Rectal smooth muscle tissue (tissue), 1 donor: ENCODE measurements around the gene KIF13A.

Experiments
- H3K27ac ChIP-seq: one replicate; pipeline ENCODE4 v1.7.0; 2013; ENCODE audit warnings: low read depth, low read length, inconsistent platforms
- H3K27me3 ChIP-seq: one replicate; pipeline ENCODE4 v1.7.0; 2013; ENCODE audit warnings: low read length; ENCODE audit not compliant: control insufficient read depth, insufficient read depth
- H3K36me3 ChIP-seq: one replicate; pipeline ENCODE4 v1.7.0; 2013; ENCODE audit warnings: low read length; ENCODE audit not compliant: control insufficient read depth, insufficient read depth
- H3K4me1 ChIP-seq: one replicate; pipeline ENCODE4 v1.7.0; 2013; ENCODE audit warnings: low read length; ENCODE audit not compliant: control insufficient read depth, insufficient read depth
- H3K4me3 ChIP-seq: one replicate; pipeline ENCODE4 v1.7.0; 2013; ENCODE audit warnings: low read length
- H3K9ac ChIP-seq: one replicate; pipeline ENCODE4 v1.7.0; 2013; ENCODE audit warnings: low read length

Gene KIF13A

DNA sequence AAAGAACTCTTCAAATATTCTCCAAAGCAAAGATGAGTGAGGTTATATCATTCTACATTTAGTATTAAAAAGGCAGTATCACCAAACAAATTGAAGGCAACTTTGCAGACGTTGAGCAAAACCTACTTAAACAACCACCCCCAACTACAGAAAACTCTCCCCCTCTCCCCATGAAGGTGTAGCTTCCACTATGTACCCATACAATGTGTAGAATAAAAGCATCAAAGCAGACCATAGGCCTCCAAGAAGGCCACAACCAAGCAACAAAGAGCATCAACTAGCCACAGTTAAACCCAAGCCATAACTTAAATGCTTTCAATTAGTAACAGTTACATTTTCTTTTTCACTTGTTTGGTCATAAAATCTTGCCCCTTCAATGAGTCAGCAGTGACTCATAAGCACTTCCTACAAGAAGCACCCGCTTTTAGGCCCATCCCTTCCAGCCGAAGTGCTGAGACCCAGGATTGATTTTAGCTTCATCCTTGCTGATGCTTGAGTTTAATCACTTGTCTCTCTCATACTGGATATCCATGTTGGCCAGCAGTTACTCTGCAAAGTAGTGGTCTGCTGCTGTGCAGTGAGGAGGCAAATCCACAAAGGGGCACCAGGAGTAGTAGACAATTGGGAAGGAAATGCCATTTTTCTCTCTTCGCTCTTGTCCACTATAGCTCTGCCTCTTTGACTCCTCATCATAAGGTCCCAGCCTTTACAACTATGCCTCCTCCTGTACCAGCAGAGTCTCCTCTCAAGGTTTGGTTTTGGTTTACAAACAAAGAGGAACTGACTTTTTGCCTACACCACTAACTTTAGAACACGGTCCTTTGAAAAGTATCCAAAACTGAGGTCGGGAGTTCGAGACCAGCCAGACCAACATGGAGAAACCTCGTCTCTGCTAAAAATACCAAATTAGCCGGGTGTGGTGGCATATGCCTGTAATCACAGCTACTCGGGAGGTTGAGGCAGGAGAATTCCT lies 272.3 kb downstream of the KIF13A start:
- H3K9ac ChIP-seq, result no peak overlapping the region
- no peaks in the 10 kb centered on the region for H3K4me1 ChIP-seq
- no peak overlapping the region for H3K4me3 ChIP-seq
- no peak overlapping the region for H3K27ac ChIP-seq
- H3K36me3 ChIP-seq, result no peaks in the 10 kb centered on the region
- H3K27me3 ChIP-seq, result no peaks in the 10 kb centered on the region

DNA sequence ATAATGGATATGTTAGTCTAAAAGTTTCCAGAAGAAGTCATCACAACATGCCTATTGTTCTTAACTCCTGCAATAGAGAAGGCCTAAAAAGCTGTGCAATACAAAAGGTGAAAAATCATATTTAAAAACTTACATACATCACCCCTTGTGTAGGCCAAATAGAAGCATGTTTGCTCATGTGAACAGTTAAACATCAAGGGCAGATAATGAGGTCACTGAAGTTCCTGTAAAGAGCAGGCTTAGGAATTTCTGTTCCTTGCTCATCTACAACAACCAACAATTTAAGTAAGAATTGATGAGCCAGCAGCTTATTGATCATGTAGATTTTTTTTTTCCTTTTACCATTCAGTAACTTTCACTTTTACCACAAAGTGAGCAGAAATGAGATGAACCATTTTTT lies 273.3 kb downstream of the KIF13A start:
- Histone ChIP-seq H3K9ac (no peak overlapping the region), H3K27me3 (no peaks in the 10 kb centered on the region), H3K4me3 (no peak overlapping the region), H3K4me1 (no peaks in the 10 kb centered on the region), H3K27ac (no peak overlapping the region), H3K36me3 (no peaks in the 10 kb centered on the region)

DNA sequence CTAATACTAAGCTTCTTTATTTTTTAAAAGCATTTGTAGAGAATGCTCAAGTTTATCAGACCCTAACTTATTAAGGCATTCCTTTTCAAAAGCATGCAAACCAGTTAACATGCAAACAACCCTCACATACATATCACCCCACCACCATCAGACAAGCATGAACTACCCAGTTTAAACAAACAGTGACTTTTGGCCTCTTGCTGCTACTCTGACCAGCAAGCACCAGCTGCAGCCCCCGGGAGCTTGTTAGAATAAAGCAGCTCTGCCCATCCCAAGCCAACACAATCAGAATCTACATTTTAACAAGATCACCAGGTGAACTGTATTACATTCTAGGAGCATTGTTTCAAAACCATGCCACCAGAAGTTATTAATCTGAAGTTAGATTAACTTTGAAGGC lies 274.9 kb downstream of the KIF13A start:
- H3K36me3 ChIP-seq, result no peaks in the 10 kb centered on the region
- no peak overlapping the region for H3K27ac ChIP-seq
- H3K27me3 ChIP-seq, result no peaks in the 10 kb centered on the region
- no peak overlapping the region for H3K4me3 ChIP-seq
- no peak overlapping the region for H3K9ac ChIP-seq
- no peaks in the 10 kb centered on the region for H3K4me1 ChIP-seq

DNA sequence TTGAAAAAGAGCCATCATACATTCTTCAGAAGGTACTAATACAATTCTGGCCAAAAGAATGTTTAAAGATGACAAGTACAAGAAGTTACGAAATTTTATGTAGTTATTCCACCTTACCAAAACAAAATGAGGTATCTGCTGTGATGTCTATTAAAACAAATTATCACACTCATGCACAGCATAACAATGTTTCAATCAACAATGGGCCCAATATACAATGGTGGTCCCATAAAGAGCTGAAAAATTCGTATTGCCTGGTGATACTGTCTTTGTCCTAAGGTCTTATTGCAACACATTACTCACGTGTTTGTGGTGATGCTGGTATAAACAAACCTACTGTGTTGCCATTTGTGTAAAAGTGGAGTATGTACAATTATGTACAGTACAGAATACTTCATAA lies 277.1 kb downstream of the KIF13A start:
- no peak overlapping the region for H3K27ac ChIP-seq
- H3K4me3 ChIP-seq, result no peak overlapping the region
- no peaks in the 10 kb centered on the region for H3K4me1 ChIP-seq
- H3K36me3 ChIP-seq, result no peaks in the 10 kb centered on the region
- no peaks in the 10 kb centered on the region for H3K27me3 ChIP-seq
- no peak overlapping the region for H3K9ac ChIP-seq

DNA sequence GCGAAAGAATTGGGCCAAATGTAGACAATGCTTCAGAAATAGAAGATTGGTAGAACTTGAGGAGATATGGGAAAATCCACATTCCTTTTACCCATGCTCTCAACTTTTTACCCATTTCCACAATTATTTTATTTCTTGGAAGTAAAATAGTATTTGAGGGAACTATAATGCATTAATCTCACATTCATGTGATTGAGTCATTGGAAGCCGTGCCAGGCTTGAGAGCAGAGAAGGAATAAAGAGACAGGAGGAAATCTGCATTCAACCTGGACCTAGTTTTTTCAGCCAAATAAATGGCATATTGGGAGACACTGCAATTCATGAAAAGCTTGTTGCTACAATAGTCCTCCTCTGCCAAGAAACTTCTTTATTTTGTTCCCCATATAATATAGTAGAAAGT lies 278.0 kb downstream of the KIF13A start:
- H3K4me3 ChIP-seq, result no peak overlapping the region
- H3K36me3 ChIP-seq, result no peaks in the 10 kb centered on the region
- no peaks in the 10 kb centered on the region for H3K27me3 ChIP-seq
- H3K4me1 ChIP-seq, result no peaks in the 10 kb centered on the region
- no peak overlapping the region for H3K9ac ChIP-seq
- no peak overlapping the region for H3K27ac ChIP-seq
